ENCODE data around the gene HUWE1.

GRCh38 chrX:53571494-53571893 is 115.0 kb downstream of the HUWE1 start:
- no peak for TF ChIP-seq CTCF (conservative IDR thresholded peaks at IDR 0.05)
- TF ChIP-seq EZH2 (IDR thresholded peaks at IDR 0.05; ENCODE audit: low read depth), result no peak

Data from PC-9 (cell line).